ENCODE data around the gene CAV1.

CAV1 gene

GRCh38 chr7:116505278-116505677 is 19.6 kb upstream of the CAV1 start:
- no peak for DNase-seq (ENCODE audit: low spot score)

- no peak for DNase-seq (ENCODE audit: low spot score)
These were observed 19.0 kb upstream of the CAV1 start for GRCh38 chr7:116505823-116506222.

GRCh38 chr7:116509982-116510579 is 14.8 kb upstream of the CAV1 start:
- no peak for DNase-seq (ENCODE audit: low spot score)

- DNase-seq (ENCODE audit: low spot score): no peak
These were observed 14.0 kb upstream of the CAV1 start for GRCh38 chr7:116510795-116511194.

GRCh38 chr7:116511552-116512519 is 13.0 kb upstream of the CAV1 start:
- peak; percentile 75 for DNase-seq (ENCODE audit: low spot score)

- DNase-seq (ENCODE audit: low spot score): peak; percentile 58
These were observed 12.2 kb upstream of the CAV1 start for GRCh38 chr7:116512520-116513188.

- DNase-seq (ENCODE audit: low spot score): no peak
These were observed 9.3 kb upstream of the CAV1 start for GRCh38 chr7:116515584-116515983.

- no peak for DNase-seq (ENCODE audit: low spot score)
These were observed 8.5 kb upstream of the CAV1 start for GRCh38 chr7:116516324-116516723.

GRCh38 chr7:116517626-116518025 is 7.2 kb upstream of the CAV1 start:
- DNase-seq (ENCODE audit: low spot score): no peak

GRCh38 chr7:116518961-116519360 is 5.9 kb upstream of the CAV1 start:
- DNase-seq (ENCODE audit: low spot score): no peak

- no peak for DNase-seq (ENCODE audit: low spot score)
These were observed 3.7 kb upstream of the CAV1 start for GRCh38 chr7:116521046-116521664.

GRCh38 chr7:116522247-116522646 is 2.6 kb upstream of the CAV1 start:
- DNase-seq (ENCODE audit: low spot score): peak; percentile 30

GRCh38 chr7:116524221-116524608 is 621 bp upstream of the CAV1 start:
- DNase-seq (ENCODE audit: low spot score): no peak

GRCh38 chr7:116525298-116525912 is 569 bp downstream of the CAV1 start:
- peak; percentile 44 for DNase-seq (ENCODE audit: low spot score)

GRCh38 chr7:116525913-116526861 is 1.4 kb downstream of the CAV1 start:
- peak; percentile 93 for DNase-seq (ENCODE audit: low spot score)

- DNase-seq (ENCODE audit: low spot score): no peak
These were observed 2.1 kb downstream of the CAV1 start for GRCh38 chr7:116526897-116527296.

GRCh38 chr7:116527521-116527920 is 2.7 kb downstream of the CAV1 start:
- no peak for DNase-seq (ENCODE audit: low spot score)

GRCh38 chr7:116528008-116528789 is 3.4 kb downstream of the CAV1 start:
- DNase-seq (ENCODE audit: low spot score): no peak

GRCh38 chr7:116529250-116529649 is 4.4 kb downstream of the CAV1 start:
- no peak for DNase-seq (ENCODE audit: low spot score)

All from LoVo (cell line).